SK-N-SH treated with all-trans-retinoic acid at 6 μM for 48 hours (cell line): ENCODE measurements around the gene GREM1.

ENCODE experiments used
- ATAC-seq: fragments of 200-7000 bp; cut with Tn5 transposase; 3 replicates; pipeline ENCODE4 v1.9.1; 2020; ENCODE audit warnings: mild to moderate bottlenecking, moderate library complexity
- ARNTL ChIP-seq: fragments of 450-650 bp; formaldehyde crosslinking; IDR thresholded peaks from 2 replicates; pipeline ENCODE4 v1.5.0; 2020; ENCODE audit warnings: low read depth, mild to moderate bottlenecking, moderate library complexity, borderline replicate concordance
- BACH2 ChIP-seq: fragments of 250-450 bp; sonication (Bioruptor Pico); IDR thresholded peaks from 2 replicates; pipeline ENCODE4 v1.9.0; 2021; ENCODE audit warnings: mild to moderate bottlenecking, borderline replicate concordance
- CREB5 ChIP-seq: fragments of 250-450 bp; sonication (Bioruptor Pico); IDR thresholded peaks from 2 replicates; pipeline ENCODE4 v1.5.1; 2020; ENCODE audit warnings: low read depth, mild to moderate bottlenecking, moderate library complexity
- CSDC2 ChIP-seq: fragments of 250-450 bp; sonication (Bioruptor Pico); IDR thresholded peaks from 2 replicates; pipeline ENCODE4 v1.5.0; 2020; ENCODE audit warnings: mild to moderate bottlenecking, moderate library complexity
- CSRNP3 ChIP-seq: fragments of 250-450 bp; sonication (Bioruptor Pico); IDR thresholded peaks from 2 replicates; pipeline ENCODE4 v1.5.1; 2021; ENCODE audit warnings: mild to moderate bottlenecking, moderate library complexity
- ESRRG ChIP-seq: fragments of 250-450 bp; sonication (Bioruptor Pico); IDR thresholded peaks from 2 replicates; pipeline ENCODE4 v1.6.1; 2021; ENCODE audit warnings: mild to moderate bottlenecking
- GLIS3 ChIP-seq: fragments of 250-450 bp; sonication (Bioruptor Pico); IDR thresholded peaks from 2 replicates; pipeline ENCODE4 v1.5.0; 2020; ENCODE audit warnings: mild to moderate bottlenecking, moderate library complexity
- ISL1 ChIP-seq: fragments of 250-450 bp; sonication (Bioruptor Pico); IDR thresholded peaks from 2 replicates; pipeline ENCODE4 v2.1.2; 2022; ENCODE audit warnings: mild to moderate bottlenecking, moderate library complexity
- OSR1 ChIP-seq: fragments of 250-450 bp; sonication (Bioruptor Pico); IDR thresholded peaks from 2 replicates; pipeline ENCODE4 v1.8.0; 2022; ENCODE audit warnings: moderate library complexity, mild to moderate bottlenecking, inconsistent platforms
- PATZ1 ChIP-seq: fragments of 250-450 bp; sonication (Bioruptor Pico); IDR thresholded peaks from 2 replicates; pipeline ENCODE4 v1.8.0; 2020; ENCODE audit warnings: mild to moderate bottlenecking, moderate library complexity, borderline replicate concordance
- PPARA ChIP-seq: fragments of 250-450 bp; sonication (Bioruptor Pico); IDR thresholded peaks from 2 replicates; pipeline ENCODE4 v1.5.0; 2020; ENCODE audit warnings: mild to moderate bottlenecking, borderline replicate concordance
- RARB ChIP-seq: fragments of 250-450 bp; sonication (Bioruptor Pico); IDR thresholded peaks from 2 replicates; pipeline ENCODE4 v1.8.0; 2021; ENCODE audit warnings: mild to moderate bottlenecking, moderate library complexity
- SNAI2 ChIP-seq: fragments of 250-450 bp; sonication (Bioruptor Pico); IDR thresholded peaks from 2 replicates; pipeline ENCODE4 v1.5.0; 2020; ENCODE audit warnings: mild to moderate bottlenecking, moderate library complexity
- TCF4 ChIP-seq: fragments of 250-450 bp; sonication (Bioruptor Pico); IDR thresholded peaks from 2 replicates; pipeline ENCODE4 v1.8.0; 2021; ENCODE audit warnings: mild to moderate bottlenecking, moderate library complexity, borderline replicate concordance
- TOX ChIP-seq: fragments of 250-450 bp; sonication (Bioruptor Pico); IDR thresholded peaks from 2 replicates; pipeline ENCODE4 v1.8.0; 2021; ENCODE audit warnings: mild to moderate bottlenecking, moderate library complexity, borderline replicate concordance
- TSHZ2 ChIP-seq: fragments of 250-450 bp; sonication (Bioruptor Pico); IDR thresholded peaks from 2 replicates; pipeline ENCODE4 v1.5.0; 2020; ENCODE audit warnings: mild to moderate bottlenecking, moderate library complexity
- ZC3H10 ChIP-seq: fragments of 250-450 bp; sonication (Bioruptor Pico); IDR thresholded peaks from 2 replicates; pipeline ENCODE4 v1.5.1; 2021; ENCODE audit warnings: mild to moderate bottlenecking, moderate library complexity
- ZFP3 ChIP-seq: fragments of 250-450 bp; sonication (Bioruptor Pico); IDR thresholded peaks from 2 replicates; pipeline ENCODE4 v1.5.0; 2020; ENCODE audit warnings: mild to moderate bottlenecking, moderate library complexity
- ZNF565 ChIP-seq: fragments of 450-650 bp; formaldehyde crosslinking; conservative IDR thresholded peaks from 2 replicates; pipeline ENCODE4 v1.5.0; 2020; ENCODE audit warnings: low read depth, mild to moderate bottlenecking, moderate library complexity
- ZNF70 ChIP-seq: fragments of 450-650 bp; formaldehyde crosslinking; IDR thresholded peaks from 2 replicates; pipeline ENCODE4 v1.5.0; 2020; ENCODE audit warnings: mild to moderate bottlenecking, moderate library complexity
- ZNF8 ChIP-seq: fragments of 450-650 bp; formaldehyde crosslinking; IDR thresholded peaks from 2 replicates; pipeline ENCODE4 v1.5.0; 2020; ENCODE audit warnings: mild to moderate bottlenecking, moderate library complexity

Gene GREM1

GRCh38 chr15:32717426-32718226 is at the start of gene GREM1:
TSS of gene GREM1 (plus strand) at chr15:32718004. CDS start at chr15:32730691, 12,687 bp downstream.
- TF ChIP-seq PATZ1 (CRISPR knock-in tag): no peak
- no peak for TF ChIP-seq TOX (CRISPR knock-in tag)
- TF ChIP-seq ESRRG (CRISPR knock-in tag): no peak
- no peak for TF ChIP-seq ZNF565
- TF ChIP-seq ZC3H10: no peak
- TF ChIP-seq CREB5 (CRISPR knock-in tag): no peak
- no peak for TF ChIP-seq PPARA (CRISPR knock-in tag)
- ATAC-seq: peak; percentile 61

- no peak for TF ChIP-seq OSR1 (CRISPR knock-in tag)
- no peak for TF ChIP-seq ZNF8 (CRISPR knock-in tag)
Observed at GRCh38 chr15:32668942-32669341, 48.9 kb upstream of the GREM1 start.

GRCh38 chr15:32669896-32670611 is 47.8 kb upstream of the GREM1 start:
- peak; percentile 88 for ATAC-seq
- TF ChIP-seq OSR1 (CRISPR knock-in tag): no peak
- TF ChIP-seq TOX (CRISPR knock-in tag): no peak
- no peak for TF ChIP-seq ISL1
- no peak for TF ChIP-seq PATZ1 (CRISPR knock-in tag)
- no peak for TF ChIP-seq ESRRG (CRISPR knock-in tag)
- TF ChIP-seq CREB5 (CRISPR knock-in tag): no peak
- peak; percentile 56; the same call in 1 of the 2 replicates for TF ChIP-seq ZNF8 (CRISPR knock-in tag)
- TF ChIP-seq ARNTL: no peak
- peak; percentile 78; the same call in 1 of the 2 replicates for TF ChIP-seq TSHZ2 (CRISPR knock-in tag)
- TF ChIP-seq CSDC2 (CRISPR knock-in tag): no peak
- TF ChIP-seq PPARA (CRISPR knock-in tag): no peak
- no peak for TF ChIP-seq ZFP3 (CRISPR knock-in tag)
- no peak for TF ChIP-seq BACH2 (CRISPR knock-in tag)
- TF ChIP-seq GLIS3 (CRISPR knock-in tag): no peak
- TF ChIP-seq TCF4 (CRISPR knock-in tag): peak; percentile 70; the same call in 1 of the 2 replicates
- TF ChIP-seq SNAI2 (CRISPR knock-in tag): no peak
- no peak for TF ChIP-seq RARB
- no peak for TF ChIP-seq ZNF70 (CRISPR knock-in tag)
- no peak for TF ChIP-seq CSRNP3

More at GRCh38 chr15:32668942-32669341, 48.9 kb upstream of the GREM1 start:
- no peak for ATAC-seq
